HCEC 1CT (cell line): ENCODE measurements around the gene LINGO3.

Source experiments
- DNase-seq: peaks from one replicate; pipeline ENCODE4 v3.0.0-alpha.2; 2017

Gene LINGO3

GRCh38 chr19:2325281-2326046, 17.5 kb upstream of the LINGO3 start:
- DNase-seq: no peak

GRCh38 chr19:2324220-2324948, 16.4 kb upstream of the LINGO3 start:
- DNase-seq: no peak

GRCh38 chr19:2323707-2324106, 15.8 kb upstream of the LINGO3 start:
- DNase-seq: no peak

- DNase-seq: no peak
Observed at GRCh38 chr19:2321565-2322283, 13.8 kb upstream of the LINGO3 start.

GRCh38 chr19:2320939-2321338, 13.0 kb upstream of the LINGO3 start:
- no peak for DNase-seq

GRCh38 chr19:2320049-2320448, 12.1 kb upstream of the LINGO3 start:
- DNase-seq: no peak

GRCh38 chr19:2319551-2319950, 11.6 kb upstream of the LINGO3 start:
- DNase-seq: no peak

GRCh38 chr19:2318923-2319322, 11.0 kb upstream of the LINGO3 start:
- no peak for DNase-seq

GRCh38 chr19:2317756-2318155, 9.8 kb upstream of the LINGO3 start:
- no peak for DNase-seq

- DNase-seq: no peak
Observed at GRCh38 chr19:2317300-2317699, 9.3 kb upstream of the LINGO3 start.

- DNase-seq: peak; percentile 13
Observed at GRCh38 chr19:2315818-2316353, 7.9 kb upstream of the LINGO3 start.

GRCh38 chr19:2315121-2315817, 7.3 kb upstream of the LINGO3 start:
- no peak for DNase-seq

- DNase-seq: no peak
Observed at GRCh38 chr19:2312820-2313501, 5.0 kb upstream of the LINGO3 start.

- no peak for DNase-seq
Observed at GRCh38 chr19:2311093-2311492, 3.1 kb upstream of the LINGO3 start.

- DNase-seq: no peak
Observed at GRCh38 chr19:2309734-2310362, 1.9 kb upstream of the LINGO3 start.

- no peak for DNase-seq
Observed at GRCh38 chr19:2307518-2308012, 389 bp downstream of the LINGO3 start.

- DNase-seq: no peak
Observed at GRCh38 chr19:2306971-2307370, 983 bp downstream of the LINGO3 start.

GRCh38 chr19:2306281-2306806, 1.6 kb downstream of the LINGO3 start:
- no peak for DNase-seq

- no peak for DNase-seq
Observed at GRCh38 chr19:2305452-2306280, 2.3 kb downstream of the LINGO3 start.

GRCh38 chr19:2303211-2303798, 4.6 kb downstream of the LINGO3 start:
- no peak for DNase-seq
